ENCODE data around the gene SIT1.

DNA sequence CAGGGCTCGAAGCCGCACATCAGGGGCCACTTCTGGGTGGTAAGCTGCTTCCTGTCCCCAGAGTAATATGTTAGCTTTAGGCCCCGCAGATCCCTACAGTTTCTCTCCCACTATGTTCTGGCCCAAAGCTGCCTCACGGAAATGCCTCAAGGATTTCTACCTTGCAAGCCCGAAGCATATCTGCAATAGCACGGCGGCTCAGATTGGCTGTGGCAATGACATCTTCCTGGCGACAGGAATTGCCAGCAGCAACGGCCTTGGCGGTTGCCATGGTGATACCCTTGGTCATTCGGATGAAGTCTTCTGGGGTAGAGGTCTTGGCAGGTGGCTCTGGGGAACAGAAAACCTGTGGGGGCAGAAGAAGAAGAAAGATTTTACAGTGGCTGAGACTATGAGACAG, 49.3 kb upstream of the SIT1 start:
- TF ChIP-seq CTCF (conservative IDR thresholded peaks at IDR 0.05; ENCODE audit: low read length) (no peak), EZH2phosphoT487 (IDR thresholded peaks at IDR 0.05; ENCODE audit: borderline replicate concordance, low read depth, low read length) (no peak)

Measured in OCI-LY7 (cell line).